Hematopoietic multipotent progenitor cell treated with erythropoietin and hydrocortisone succinate and interleukin-3 and kit ligand, for 4 days (in vitro differentiated cells): Measurements from ENCODE around the gene RBPJ.

Experiments used
- DNase-seq: peaks from one replicate; pipeline ENCODE4 v3.0.0-alpha.2; 2015

RBPJ gene

DNA sequence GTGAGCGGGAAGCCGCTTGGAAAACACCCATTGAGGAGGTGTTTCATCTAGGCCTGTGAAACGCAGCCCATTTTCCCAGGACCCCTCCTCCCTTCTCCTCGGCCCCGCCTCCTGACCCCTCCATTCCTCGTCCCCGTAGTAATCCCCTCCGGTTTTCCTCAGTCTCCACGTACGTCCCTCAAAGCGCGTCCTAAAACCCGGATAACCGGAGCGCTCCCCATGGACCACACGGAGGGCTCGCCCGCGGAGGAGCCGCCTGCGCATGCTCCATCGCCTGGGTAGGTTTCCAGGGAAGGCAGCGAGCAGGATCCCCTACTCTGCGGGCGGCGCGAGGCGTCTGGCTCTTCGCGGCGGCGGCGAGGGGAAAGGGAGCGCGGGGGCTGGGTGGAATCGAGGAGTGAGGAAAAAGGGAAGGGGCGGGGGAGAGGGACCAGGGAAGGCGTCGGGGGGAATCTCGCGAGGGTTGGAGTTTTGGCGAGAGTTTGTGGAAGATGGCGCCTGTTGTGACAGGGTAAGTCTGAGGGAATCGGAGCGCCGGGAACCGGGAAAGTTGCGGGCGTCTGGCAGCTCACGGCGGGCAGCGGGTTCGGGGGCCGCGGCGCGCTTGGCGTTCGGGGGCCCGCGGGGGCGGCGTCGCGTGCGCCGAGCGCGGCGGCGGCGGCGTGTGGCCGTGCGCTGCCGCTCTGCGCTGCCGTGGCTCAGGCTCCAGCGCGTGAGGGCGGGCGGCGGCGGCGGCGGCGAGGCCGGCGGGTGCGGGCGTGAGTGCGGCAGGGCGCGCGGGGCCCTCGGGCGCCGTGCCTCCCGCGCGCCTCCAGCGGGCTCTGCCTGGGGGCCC lies at the start of gene RBPJ:
Gene RBPJ (plus strand): TSS at position 477 of the 835 bp plus-strand sequence. CDS start 15 bp downstream, at position 492.
- DNase-seq, result peak; percentile 94

DNA sequence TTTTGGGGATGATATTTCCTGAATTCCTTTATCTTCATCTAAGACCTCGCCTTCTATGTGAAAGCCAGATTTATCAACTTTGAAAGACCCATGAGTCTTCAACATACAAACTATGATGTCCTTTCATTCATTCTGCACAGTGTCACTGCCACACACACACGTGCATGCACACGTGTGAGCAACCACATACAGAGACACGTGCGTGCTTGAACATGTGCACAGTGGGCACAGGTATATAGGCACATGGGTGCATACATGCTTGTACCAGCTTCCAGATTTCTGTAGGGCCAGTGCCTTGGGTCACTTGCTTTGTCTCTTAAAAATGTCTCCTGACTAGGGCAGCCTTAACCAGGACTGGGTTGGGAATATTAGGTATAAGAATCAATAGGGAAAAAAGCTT lies 49.1 kb upstream of the RBPJ start:
- no peak for DNase-seq

DNA sequence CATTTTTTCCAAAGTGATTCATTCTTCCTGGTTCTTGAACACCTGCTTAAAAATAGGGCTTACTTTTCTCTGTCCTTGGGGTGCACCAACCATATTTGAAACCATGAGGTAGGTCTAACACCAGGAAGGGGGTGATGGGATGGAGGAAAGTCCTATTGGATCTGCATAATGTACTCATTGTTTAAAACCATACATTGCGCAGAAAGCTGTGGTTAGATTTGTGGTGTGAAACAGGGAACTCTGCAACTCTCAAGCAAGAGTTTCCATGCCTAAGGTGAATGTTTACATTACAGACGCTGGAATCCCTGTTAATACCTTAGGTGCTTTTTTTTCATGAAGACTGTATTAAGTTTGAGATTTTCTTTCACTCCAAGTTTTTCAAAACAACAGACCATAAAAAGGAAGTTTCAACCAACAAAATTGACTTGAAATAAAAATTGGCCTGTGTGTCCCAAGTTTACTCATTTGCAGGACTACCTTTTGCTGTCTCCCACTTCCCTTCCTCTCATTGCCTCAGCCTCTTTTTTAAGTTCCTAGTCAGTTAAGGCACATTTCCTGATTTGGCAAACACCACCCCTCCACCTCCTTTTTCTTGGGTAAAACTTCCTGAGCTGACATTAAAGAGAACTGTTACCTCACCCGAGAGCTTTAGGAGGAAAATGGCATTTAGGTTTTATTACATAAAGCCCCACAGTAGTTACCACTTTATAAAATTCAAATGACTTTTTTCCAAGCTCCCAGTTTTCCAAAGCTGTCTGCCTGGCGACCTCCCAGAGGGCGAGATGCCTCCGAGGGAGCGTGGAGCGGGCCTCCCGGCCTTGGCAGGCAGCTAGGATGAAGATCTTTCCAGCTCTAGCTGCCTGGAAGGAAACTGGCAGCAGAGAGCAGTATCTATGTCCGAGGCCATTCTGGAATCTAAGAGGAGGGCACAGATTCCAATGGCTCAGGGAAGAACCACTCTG lies 47.9 kb upstream of the RBPJ start:
- peak; percentile 31 for DNase-seq

DNA sequence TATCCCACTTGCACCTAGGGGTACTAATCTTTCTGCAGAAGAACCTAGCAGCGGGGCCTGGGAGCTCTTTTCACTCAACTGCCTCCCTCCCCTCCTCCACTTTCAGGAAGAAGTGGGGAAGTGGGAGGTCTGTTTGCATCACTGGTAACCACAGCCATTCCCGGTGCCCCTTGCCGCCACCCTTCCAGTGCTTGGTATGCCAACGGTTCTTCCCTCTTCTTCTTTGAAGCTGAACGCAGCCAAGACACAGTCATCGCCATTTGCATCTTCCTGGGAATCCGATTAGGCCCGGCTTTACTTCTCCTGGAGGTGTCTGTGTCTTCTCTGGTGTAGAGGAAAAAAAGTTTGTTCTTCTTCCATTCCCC lies 47.2 kb upstream of the RBPJ start:
- DNase-seq, result peak; percentile 55

DNA sequence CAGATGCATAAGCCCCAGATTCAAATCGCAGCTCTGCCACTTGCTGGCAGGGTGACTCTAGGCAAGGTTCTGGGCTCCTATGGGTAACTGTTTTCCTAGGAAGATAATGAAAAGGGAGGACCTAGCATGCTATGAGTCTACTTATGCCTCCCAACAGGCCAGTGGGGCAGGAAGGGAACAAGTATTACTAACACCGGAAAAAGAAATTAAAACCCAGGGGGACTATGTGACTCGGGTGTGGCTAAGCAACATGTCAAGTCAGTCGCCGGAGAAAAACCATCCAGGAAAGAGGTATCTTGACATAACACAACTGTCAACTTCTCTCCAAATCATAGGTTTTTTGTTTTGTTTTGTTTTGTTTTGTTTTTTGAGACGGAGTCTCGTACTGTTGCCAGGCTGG lies 45.5 kb upstream of the RBPJ start:
- no peak for DNase-seq

DNA sequence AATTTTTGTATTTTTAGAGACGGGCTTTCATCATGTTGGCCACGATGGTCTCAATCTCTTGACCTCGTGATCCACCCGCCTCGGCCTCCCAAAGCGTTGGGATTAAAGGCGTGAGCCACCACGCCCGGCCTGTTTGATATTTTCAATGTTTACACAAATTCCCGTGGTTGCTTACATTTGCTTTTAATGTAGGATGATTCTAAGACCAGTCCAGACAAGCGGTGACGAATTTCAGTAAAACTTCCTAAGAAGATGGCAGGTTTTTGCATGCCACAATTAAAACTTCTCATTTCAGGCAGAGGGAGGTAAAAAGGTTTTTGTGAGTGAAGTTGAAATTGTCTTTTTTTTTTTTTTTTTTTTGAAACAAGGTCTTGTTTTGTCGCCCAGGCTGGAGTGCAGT lies 41.4 kb upstream of the RBPJ start:
- DNase-seq, result no peak

DNA sequence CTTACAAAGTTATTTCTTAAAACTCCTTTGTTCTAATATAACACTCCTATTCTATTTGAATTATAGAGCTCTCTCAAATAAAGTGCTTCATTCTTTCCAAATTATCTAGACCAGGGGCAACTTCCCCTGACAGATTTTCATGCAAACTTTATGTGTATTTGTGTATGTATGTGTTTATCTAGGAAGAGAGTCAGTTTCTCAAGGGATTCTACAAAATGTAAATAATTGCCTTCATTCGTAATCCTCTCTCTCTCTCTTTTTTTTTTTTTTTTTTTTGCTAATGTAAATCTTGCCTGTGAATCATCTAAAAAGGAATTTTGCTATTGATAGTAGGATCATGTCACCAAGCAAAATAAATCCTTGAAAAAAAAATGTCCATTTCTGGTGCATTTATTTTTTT lies 38.9 kb upstream of the RBPJ start:
- DNase-seq, result no peak

DNA sequence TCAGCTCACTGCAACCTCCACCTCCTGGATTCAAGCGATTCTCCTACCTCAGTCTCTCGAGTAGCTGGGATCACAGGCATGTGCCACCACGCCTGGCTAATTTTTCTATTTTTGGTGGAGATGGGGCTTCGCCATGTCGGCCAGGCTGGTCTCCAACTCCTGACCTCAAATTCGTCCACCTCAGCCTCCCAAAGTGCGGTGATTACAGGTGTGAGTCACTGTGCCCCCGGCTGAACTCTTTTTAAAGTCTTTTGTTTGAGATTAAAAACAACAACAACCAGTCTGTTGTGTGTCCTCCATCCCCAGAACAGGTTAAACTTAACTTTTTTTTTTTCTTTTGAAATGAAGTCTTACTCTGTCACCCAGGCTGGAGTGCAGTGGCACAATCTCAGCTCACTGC lies 36.3 kb upstream of the RBPJ start:
- DNase-seq, result no peak

DNA sequence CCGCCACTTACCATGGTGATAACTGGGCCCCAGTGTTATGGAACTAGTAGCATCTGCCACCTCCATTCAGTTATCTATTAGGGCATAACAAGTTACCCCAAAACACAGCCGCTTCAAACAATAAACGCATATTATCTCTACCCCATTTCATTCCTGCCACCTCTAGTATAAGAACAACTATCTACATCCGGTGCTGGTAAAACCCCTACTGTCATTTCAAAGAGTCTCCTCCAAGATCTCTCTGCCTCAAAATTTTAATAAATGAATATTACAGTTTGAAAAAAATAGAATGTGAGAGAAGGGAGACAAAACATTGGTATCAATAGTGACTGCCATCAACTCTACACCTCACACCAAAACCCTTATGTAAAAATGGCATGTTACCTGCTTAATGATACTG lies 35.5 kb upstream of the RBPJ start:
- DNase-seq, result no peak

DNA sequence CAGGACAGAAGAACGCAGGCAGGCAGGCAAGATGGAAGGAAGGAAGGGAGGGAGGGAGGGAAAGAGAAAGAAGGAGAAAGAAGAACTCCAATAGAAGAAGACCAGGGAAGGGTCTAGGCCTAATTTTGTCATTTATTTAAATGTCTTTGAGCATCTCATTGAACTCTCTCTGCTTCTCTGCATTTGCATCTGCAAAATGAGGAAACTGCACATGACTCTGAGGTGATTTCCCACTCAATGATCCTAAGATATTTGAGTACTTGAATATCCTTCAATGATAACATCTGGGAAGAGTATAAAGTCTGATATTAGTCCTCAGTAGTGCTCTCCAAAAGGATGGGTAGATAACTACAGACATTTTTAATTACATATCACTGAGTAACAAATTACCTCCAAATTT lies 33.1 kb upstream of the RBPJ start:
- DNase-seq, result no peak

DNA sequence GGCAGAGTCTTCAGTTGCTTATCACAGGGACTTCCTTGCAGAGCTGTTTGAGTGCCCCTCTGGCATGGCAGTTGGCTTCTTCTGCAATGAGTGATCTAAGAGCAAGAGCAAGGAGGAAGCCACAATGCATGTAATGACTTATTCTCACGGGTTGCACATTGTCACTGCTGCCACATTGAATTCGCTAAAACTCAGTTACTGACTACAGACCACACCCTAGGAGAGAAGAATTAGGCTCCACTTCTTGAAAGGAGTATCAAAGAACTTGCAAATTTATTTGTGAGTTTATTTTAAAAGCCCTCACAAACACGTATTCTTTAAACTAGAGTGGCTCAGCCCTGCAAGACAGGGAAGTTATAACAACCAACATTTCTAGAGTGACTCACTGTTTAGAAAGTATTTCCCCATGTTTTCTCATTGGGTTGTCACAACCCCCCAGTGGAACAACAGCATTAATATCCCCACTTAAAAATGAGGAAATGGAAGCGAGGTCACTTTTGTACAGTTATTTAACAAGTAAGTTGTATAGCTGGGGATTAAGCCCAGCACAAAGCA lies 32.4 kb upstream of the RBPJ start:
- DNase-seq, result peak; percentile 84

DNA sequence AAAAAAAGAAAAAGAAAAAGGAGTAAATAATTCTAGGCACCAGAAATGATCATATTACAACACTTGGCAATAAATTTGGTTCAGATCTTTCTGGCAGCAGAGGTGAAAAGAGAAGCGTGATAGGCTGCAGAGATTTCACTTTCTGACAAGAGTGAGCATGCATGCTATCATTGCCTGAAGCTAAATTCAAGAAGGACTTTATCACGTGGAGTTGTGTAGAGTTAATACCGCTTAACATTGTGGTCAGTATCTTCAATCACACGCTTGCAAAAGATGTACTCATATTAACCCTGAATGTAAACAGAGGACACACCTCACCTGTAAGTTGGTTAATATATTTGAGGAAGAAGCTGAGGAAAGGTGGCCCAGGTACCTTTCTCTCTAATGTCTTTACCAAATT lies 31.4 kb upstream of the RBPJ start:
- no peak for DNase-seq

DNA sequence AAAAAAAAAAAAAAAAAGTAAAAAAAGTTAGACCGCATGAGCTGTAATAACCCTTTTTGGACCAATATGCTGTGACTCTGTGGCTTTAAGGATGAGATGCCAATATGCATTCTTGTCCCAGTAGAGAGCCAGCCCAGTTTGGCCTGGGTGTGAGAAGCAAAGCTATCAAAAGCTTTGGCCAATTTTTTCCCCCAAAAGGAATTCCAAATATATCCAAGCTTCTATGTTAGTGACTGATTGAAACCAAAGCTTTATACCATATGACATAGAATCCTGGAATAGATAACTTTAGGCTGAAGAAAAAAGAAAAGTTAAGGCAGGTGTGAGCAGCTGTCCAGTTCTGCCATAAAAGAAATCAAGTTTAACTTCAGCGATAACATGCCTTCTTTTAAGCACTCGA lies 30.5 kb upstream of the RBPJ start:
- no peak for DNase-seq

DNA sequence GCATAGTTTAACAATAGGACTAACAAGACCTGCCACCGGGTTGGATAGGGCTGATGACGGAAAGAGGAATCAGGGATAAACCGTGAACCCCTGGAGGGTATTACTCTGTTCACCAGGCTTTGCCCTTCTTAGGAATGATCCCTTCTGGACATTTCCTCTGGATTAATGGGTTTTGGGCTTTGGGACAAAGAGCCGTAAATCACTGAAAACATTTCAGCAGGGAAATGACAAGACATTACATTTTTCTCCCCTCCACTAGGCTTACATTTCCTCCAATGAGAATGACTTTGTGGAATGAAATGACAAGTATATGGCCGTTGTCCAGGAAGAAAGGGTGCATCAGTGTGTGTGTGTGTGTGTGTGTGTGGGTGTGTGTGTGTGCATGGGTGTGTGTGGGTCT lies 25.9 kb upstream of the RBPJ start:
- DNase-seq, result no peak

DNA sequence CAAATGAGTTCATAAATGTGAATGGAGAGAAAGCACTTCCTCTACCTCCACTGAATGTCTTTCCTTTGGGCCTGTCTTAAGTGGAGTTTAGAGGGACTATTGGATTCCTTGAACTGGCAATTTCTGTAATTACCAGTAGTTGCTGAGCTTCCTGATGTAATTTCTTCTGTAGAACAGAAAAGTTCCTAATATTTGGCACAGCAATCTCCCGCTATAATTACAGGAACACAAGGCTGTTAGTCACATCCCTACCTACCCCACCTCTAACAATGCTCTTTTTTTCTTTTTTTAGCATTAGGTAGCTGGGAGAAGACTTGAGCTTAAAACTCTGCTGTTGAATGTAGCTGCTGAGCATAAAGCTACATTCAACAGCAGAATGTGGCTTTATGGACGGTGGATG lies 24.8 kb upstream of the RBPJ start:
- DNase-seq, result no peak

DNA sequence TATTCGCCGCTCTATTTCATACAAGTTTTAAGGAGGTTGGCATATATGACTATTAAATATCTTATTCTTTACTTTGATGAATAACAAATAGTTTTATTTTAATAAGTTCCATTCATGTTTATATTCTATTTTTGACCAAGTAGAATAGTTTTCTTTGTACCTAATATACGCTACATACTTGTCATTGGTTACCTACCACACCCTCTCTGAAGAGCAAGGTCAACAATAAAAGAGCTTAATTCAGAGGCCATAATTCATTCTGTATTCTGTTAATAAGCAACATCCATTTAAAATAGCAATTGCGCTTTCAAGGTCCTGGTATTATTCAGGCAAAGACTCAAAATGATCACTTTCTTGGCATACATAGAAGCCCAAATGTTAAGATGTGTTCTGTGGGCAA lies 24.3 kb upstream of the RBPJ start:
- no peak for DNase-seq

DNA sequence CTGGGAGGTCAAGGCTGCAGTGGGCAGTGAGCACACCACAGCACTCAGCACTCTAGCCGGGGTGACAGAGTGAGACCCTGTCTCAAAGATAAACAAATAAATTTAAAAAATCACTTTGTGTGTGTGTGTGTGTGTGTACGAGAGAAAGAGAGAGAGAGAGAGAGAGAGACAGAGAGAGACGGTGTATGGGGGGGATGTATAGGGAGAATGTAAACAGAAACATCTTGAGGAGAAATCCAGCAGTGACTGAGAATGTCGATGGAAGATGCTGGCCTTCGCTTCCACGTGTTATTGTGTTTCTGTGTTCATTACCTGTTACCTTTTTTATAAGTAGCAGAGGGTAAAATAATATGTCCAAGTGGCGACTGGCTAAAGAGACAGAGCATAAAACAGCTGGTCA lies 23.6 kb upstream of the RBPJ start:
- DNase-seq, result no peak

DNA sequence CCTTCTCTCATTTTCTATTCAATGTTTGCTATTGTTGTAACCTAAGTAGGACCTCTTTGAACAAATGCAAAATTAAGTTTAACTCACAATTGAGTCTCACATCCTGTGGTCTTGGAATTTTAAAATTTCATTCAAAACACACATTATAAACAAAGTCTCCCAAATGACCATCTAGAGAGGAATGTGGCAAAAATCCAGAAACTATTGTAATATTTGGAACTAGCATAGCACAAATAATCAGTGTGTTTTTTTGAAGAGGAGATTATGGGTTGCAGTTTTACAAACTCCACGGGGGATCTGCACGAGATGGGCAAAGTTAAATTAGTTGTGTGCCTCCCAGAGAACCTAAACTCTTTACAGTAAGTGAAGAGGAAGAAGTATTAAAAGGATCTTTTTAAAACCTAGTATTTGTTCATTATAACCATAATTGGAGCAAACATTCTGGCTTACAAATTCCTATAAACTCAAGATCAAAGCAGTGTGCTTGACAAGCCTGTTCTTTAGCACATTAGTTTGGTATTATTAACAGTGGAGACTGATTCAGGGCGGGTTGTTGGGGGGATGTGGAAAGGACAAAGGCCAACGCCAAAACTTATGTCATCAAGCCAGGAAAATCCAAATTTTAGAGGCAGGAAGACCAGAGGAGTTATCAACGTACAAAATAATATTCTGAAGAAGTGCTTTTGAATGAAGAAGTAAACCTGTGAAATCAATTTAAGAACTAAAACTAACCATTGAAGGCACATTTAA lies 22.4 kb upstream of the RBPJ start:
- DNase-seq, result no peak

DNA sequence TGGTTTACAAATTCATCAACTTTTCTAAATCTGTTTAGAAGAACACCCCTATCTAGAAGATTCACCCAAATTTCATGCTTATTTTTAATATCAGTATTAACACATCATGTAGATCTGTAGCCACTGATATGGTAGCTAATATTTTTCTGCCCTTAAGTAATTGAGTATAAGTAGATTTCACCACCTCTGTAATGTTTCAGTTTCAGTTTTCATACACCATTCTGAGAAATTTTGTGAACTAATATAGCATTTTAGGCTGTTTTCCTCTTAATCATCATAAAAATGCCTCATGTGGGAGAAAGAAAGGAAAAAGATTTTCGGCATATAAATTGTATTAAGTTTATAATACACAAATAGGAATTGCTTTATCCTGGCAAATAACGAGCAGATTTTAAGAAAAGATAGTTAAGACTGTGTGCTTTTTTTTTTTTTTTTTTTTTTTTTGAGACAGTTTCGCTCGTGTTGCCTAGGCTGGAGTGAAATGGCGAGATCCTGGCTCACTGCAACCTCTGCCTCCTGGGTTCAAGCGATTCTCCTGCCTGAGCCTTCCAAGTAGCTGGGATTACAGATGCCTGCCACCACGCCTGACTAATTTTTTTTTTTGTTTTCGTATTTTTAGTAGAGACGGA lies 21.4 kb upstream of the RBPJ start:
- no peak for DNase-seq

DNA sequence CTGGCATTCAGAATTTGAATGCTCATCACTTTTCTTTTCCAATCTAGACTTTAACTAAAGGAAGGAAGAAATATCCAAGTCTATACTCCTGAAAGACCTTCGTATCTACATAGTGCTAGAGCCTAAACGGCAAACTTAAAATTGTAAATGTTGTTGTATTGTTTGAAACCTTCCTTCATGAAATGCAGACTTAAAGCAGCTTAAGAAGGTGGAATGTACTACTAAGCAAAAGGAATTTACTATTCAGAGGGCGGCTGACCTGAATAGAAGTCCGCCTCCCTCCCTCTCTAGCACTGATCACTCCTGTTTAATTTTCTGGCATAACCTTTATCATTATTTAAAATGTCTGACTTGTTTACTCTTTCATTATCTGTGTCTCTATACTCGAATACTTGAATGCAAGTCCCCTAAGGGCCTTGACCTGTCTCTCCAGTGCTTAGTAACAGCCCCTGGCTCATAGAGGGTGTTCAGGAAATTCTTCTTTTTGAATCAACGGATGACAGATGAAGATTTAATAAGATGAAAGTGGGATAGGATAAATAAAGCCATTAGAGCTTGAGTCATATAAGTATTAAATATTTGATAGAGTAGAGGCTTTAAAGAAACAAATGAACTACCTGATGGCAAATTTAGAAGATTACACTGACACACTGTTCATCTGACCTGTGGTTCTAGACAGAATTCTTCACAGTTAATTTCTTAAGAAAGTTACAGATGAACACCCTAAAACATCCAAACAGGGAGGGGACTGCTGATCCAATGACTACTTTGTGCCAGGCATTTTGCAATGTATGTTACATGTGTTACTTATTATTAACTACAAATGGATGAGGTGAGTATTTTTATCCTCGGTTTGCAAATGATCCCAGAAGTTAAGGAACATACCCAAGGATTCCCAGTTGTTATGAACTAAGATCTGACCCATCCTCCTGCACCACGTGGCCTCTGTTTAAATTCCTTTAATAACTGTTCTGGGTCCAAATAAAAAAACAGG lies 20.2 kb upstream of the RBPJ start:
- DNase-seq, result no peak
